Nephron (organoid): ENCODE results near the gene TEKT3.

Source experiments
- H3K27ac Mint-ChIP-seq, 3 experiments: 2 replicates each; pipeline ENCODE4 v1.8.0; 2020; ENCODE audit warnings: mixed read lengths in 3 of 3, mild to moderate bottlenecking in 2 of 3, moderate library complexity in 1 of 3
- H3K27me3 Mint-ChIP-seq: 2 replicates; pipeline ENCODE4 v1.8.0; 2021; ENCODE audit warnings: low read depth, mild to moderate bottlenecking, moderate library complexity, mixed read lengths
- H3K36me3 Mint-ChIP-seq: 2 replicates; pipeline ENCODE4 v1.8.0; 2020; ENCODE audit warnings: low read depth, mixed read lengths
- H3K4me1 Mint-ChIP-seq: 2 replicates; pipeline ENCODE4 v1.8.0; 2020; ENCODE audit warnings: mixed read lengths
- H3K4me3 Mint-ChIP-seq, 3 experiments: 2 replicates each; pipeline ENCODE4 v1.8.0; 2020; ENCODE audit warnings: mild to moderate bottlenecking in 3 of 3, mixed read lengths in 3 of 3, moderate library complexity in 2 of 3
- H3K9me3 Mint-ChIP-seq: 2 replicates; pipeline ENCODE4 v1.8.0; 2020; ENCODE audit warnings: mixed read lengths
- CTCF ChIP-seq, 3 experiments: fragments of 200-600 bp; sonication (generic); IDR thresholded peaks; one replicate each; pipeline ENCODE4 v1.5.0; 2021; ENCODE audit warnings: antibody characterized with exemption in 3 of 3; ENCODE audit not compliant: unreplicated experiment in 3 of 3

The TEKT3 gene

GRCh38 chr17:15341385-15341849 is at the start of gene TEKT3:
Gene TEKT3 (minus strand): TSS chr17:15341597. CDS start chr17:15331585, 10,012 bp downstream.
- H3K36me3 Mint-ChIP-seq = no peaks in the 10 kb centered on the region
- H3K9me3 Mint-ChIP-seq = peaks cover 3% of the 10 kb centered on the region
- peak within 1 kb of the TSS; percentile 84 to 89 (median 89) for H3K4me3 Mint-ChIP-seq
- no peak for TF ChIP-seq CTCF (IDR thresholded peaks at IDR 0.05; ENCODE audit: unreplicated experiment in 3 of 3)
- no peak within 1 kb of the TSS for H3K27ac Mint-ChIP-seq
- H3K27me3 Mint-ChIP-seq = peaks cover 68% of the 10 kb centered on the region
- peaks cover 6% of the 10 kb centered on the region for H3K4me1 Mint-ChIP-seq

- H3K9me3 Mint-ChIP-seq = no peaks in the 10 kb centered on the region
- no peak overlapping the region for H3K27ac Mint-ChIP-seq
- no peak overlapping the region for H3K4me3 Mint-ChIP-seq
- no peaks in the 10 kb centered on the region for H3K27me3 Mint-ChIP-seq
- no peaks in the 10 kb centered on the region for H3K36me3 Mint-ChIP-seq
- H3K4me1 Mint-ChIP-seq = peaks cover 10% of the 10 kb centered on the region
- TF ChIP-seq CTCF (IDR thresholded peaks at IDR 0.05; ENCODE audit: unreplicated experiment in 3 of 3) = no peak
Measured at GRCh38 chr17:15388356-15389041, 47.1 kb upstream of the TEKT3 start.

GRCh38 chr17:15386083-15386482 is 44.7 kb upstream of the TEKT3 start:
- no peak for TF ChIP-seq CTCF (IDR thresholded peaks at IDR 0.05; ENCODE audit: unreplicated experiment in 3 of 3)
- Mint-ChIP-seq H3K4me3 (no peak overlapping the region), H3K9me3 (no peaks in the 10 kb centered on the region), H3K27me3 (no peaks in the 10 kb centered on the region), H3K36me3 (no peaks in the 10 kb centered on the region), H3K27ac (no peak overlapping the region), H3K4me1 (peaks cover 10% of the 10 kb centered on the region)

GRCh38 chr17:15385305-15385704 is 43.9 kb upstream of the TEKT3 start:
- peaks cover 10% of the 10 kb centered on the region for H3K4me1 Mint-ChIP-seq
- H3K27me3 Mint-ChIP-seq = no peaks in the 10 kb centered on the region
- no peaks in the 10 kb centered on the region for H3K9me3 Mint-ChIP-seq
- no peak for TF ChIP-seq CTCF (IDR thresholded peaks at IDR 0.05; ENCODE audit: unreplicated experiment in 3 of 3)
- H3K4me3 Mint-ChIP-seq = no peak overlapping the region
- H3K27ac Mint-ChIP-seq = no peak overlapping the region
- H3K36me3 Mint-ChIP-seq = no peaks in the 10 kb centered on the region

GRCh38 chr17:15384142-15384787 is 42.9 kb upstream of the TEKT3 start:
- Mint-ChIP-seq H3K9me3 (no peaks in the 10 kb centered on the region), H3K4me3 (peak overlapping the region in 1 of 3 experiments; percentile 23), H3K36me3 (no peaks in the 10 kb centered on the region), H3K4me1 (peaks cover 10% of the 10 kb centered on the region), H3K27me3 (no peaks in the 10 kb centered on the region), H3K27ac (peak overlapping the region in 2 of 3 experiments; percentile 8 to 41)
- TF ChIP-seq CTCF (IDR thresholded peaks at IDR 0.05; ENCODE audit: unreplicated experiment in 3 of 3) = no peak
